ENCODE data around the gene ADARB1. TPM values are rescaled to one million over a fixed set of nuclear protein-coding genes. Genes with fewer than 3 reads are reported as not detected.
A peak's percentile ranks its signal among the peaks of the same experiment; 100 is the strongest.

Gene ADARB1
- polyA plus RNA-seq, 4 donors: 1.1 to 8.3 (median 3.8) TPM

- Histone ChIP-seq H3K27ac (ENCODE audit: low read depth in 1 of 3, low read length in 2 of 3) (no peak overlapping the region), H3K4me3 (ENCODE audit: low read depth in 1 of 3, low read length in 3 of 3) (no peak overlapping the region), H3K9me3 (ENCODE audit: control insufficient read depth in 2 of 2, insufficient read depth in 1 of 2, low read depth in 1 of 2, low read length in 1 of 2) (peaks cover 0 to 5% of the 10 kb centered on the region in 2 donors), H3K4me1 (ENCODE audit: control insufficient read depth in 3 of 3, insufficient read depth in 2 of 3, low read depth in 1 of 3, low read length in 2 of 3) (no peaks in the 10 kb centered on the region), H3K36me3 (ENCODE audit: control insufficient read depth in 3 of 3, insufficient read depth in 2 of 3, low read depth in 1 of 3, low read length in 3 of 3) (no peaks in the 10 kb centered on the region), H3K27me3 (ENCODE audit: control insufficient read depth in 3 of 3, insufficient read depth in 3 of 3, low read length in 3 of 3) (no peaks in the 10 kb centered on the region)
- no peak for DNase-seq
- no peak for FAIRE-seq
- WGBS, 3 donors: 44 to 64% (median 59%) methylated on average over 19 of the region's 19 CpGs
These were observed 23.4 kb upstream of the ADARB1 start for GRCh38 chr21:45050797-45051489.

- Histone ChIP-seq H3K27me3 (ENCODE audit: control insufficient read depth in 3 of 3, insufficient read depth in 3 of 3, low read length in 3 of 3) (no peaks in the 10 kb centered on the region), H3K4me3 (ENCODE audit: low read depth in 1 of 3, low read length in 3 of 3) (no peak overlapping the region), H3K36me3 (ENCODE audit: control insufficient read depth in 3 of 3, insufficient read depth in 2 of 3, low read depth in 1 of 3, low read length in 3 of 3) (no peaks in the 10 kb centered on the region), H3K4me1 (ENCODE audit: control insufficient read depth in 3 of 3, insufficient read depth in 2 of 3, low read depth in 1 of 3, low read length in 2 of 3) (no peaks in the 10 kb centered on the region), H3K27ac (ENCODE audit: low read depth in 1 of 3, low read length in 2 of 3) (no peak overlapping the region), H3K9me3 (ENCODE audit: control insufficient read depth in 2 of 2, insufficient read depth in 1 of 2, low read depth in 1 of 2, low read length in 1 of 2) (no peaks in the 10 kb centered on the region)
- FAIRE-seq (no peak), DNase-seq (no peak)
- WGBS, 3 donors: 79 to 82% (median 80%) methylated on average over 24 of the region's 24 CpGs
These were observed 22.6 kb upstream of the ADARB1 start for GRCh38 chr21:45051580-45052434.

GRCh38 chr21:45052960-45053359 is 21.4 kb upstream of the ADARB1 start:
- no peak overlapping the region for H3K27ac ChIP-seq (ENCODE audit: low read depth in 1 of 3, low read length in 2 of 3)
- H3K4me1 ChIP-seq (ENCODE audit: control insufficient read depth in 3 of 3, insufficient read depth in 2 of 3, low read depth in 1 of 3, low read length in 2 of 3): no peaks in the 10 kb centered on the region
- H3K36me3 ChIP-seq (ENCODE audit: control insufficient read depth in 3 of 3, insufficient read depth in 2 of 3, low read depth in 1 of 3, low read length in 3 of 3): no peaks in the 10 kb centered on the region
- H3K27me3 ChIP-seq (ENCODE audit: control insufficient read depth in 3 of 3, insufficient read depth in 3 of 3, low read length in 3 of 3): no peaks in the 10 kb centered on the region
- H3K4me3 ChIP-seq (ENCODE audit: low read depth in 1 of 3, low read length in 3 of 3): no peak overlapping the region
- DNase-seq: no peak
- 70 to 87% (median 86%) methylated on average over 10 of the region's 10 CpGs for WGBS, 3 donors
- FAIRE-seq: no peak
- no peaks in the 10 kb centered on the region for H3K9me3 ChIP-seq (ENCODE audit: control insufficient read depth in 2 of 2, insufficient read depth in 1 of 2, low read depth in 1 of 2, low read length in 1 of 2)

GRCh38 chr21:45053561-45054226 is 20.7 kb upstream of the ADARB1 start:
- no peaks in the 10 kb centered on the region for H3K36me3 ChIP-seq (ENCODE audit: control insufficient read depth in 3 of 3, insufficient read depth in 2 of 3, low read depth in 1 of 3, low read length in 3 of 3)
- H3K4me1 ChIP-seq (ENCODE audit: control insufficient read depth in 3 of 3, insufficient read depth in 2 of 3, low read depth in 1 of 3, low read length in 2 of 3): no peaks in the 10 kb centered on the region
- no peak for FAIRE-seq
- H3K27me3 ChIP-seq (ENCODE audit: control insufficient read depth in 3 of 3, insufficient read depth in 3 of 3, low read length in 3 of 3): no peaks in the 10 kb centered on the region
- 64 to 75% (median 71%) methylated on average over 8 of the region's 8 CpGs for WGBS, 3 donors
- no peaks in the 10 kb centered on the region for H3K9me3 ChIP-seq (ENCODE audit: control insufficient read depth in 2 of 2, insufficient read depth in 1 of 2, low read depth in 1 of 2, low read length in 1 of 2)
- no peak overlapping the region for H3K4me3 ChIP-seq (ENCODE audit: low read depth in 1 of 3, low read length in 3 of 3)
- no peak for DNase-seq
- H3K27ac ChIP-seq (ENCODE audit: low read depth in 1 of 3, low read length in 2 of 3): no peak overlapping the region

- DNase-seq: no peak
- Histone ChIP-seq H3K36me3 (ENCODE audit: control insufficient read depth in 3 of 3, insufficient read depth in 2 of 3, low read depth in 1 of 3, low read length in 3 of 3) (no peaks in the 10 kb centered on the region), H3K4me1 (ENCODE audit: control insufficient read depth in 3 of 3, insufficient read depth in 2 of 3, low read depth in 1 of 3, low read length in 2 of 3) (no peaks in the 10 kb centered on the region), H3K27me3 (ENCODE audit: control insufficient read depth in 3 of 3, insufficient read depth in 3 of 3, low read length in 3 of 3) (no peaks in the 10 kb centered on the region), H3K9me3 (ENCODE audit: control insufficient read depth in 2 of 2, insufficient read depth in 1 of 2, low read depth in 1 of 2, low read length in 1 of 2) (no peaks in the 10 kb centered on the region), H3K27ac (ENCODE audit: low read depth in 1 of 3, low read length in 2 of 3) (no peak overlapping the region), H3K4me3 (ENCODE audit: low read depth in 1 of 3, low read length in 3 of 3) (no peak overlapping the region)
- no peak for FAIRE-seq
- 54 to 77% (median 57%) methylated on average over 18 of the region's 18 CpGs for WGBS, 3 donors
These were observed 20.0 kb upstream of the ADARB1 start for GRCh38 chr21:45054227-45054926.

GRCh38 chr21:45054927-45055612 is 19.3 kb upstream of the ADARB1 start:
- peak; percentile 20 to 33 for DNase-seq
- H3K4me3 ChIP-seq (ENCODE audit: low read depth in 1 of 3, low read length in 3 of 3): no peak overlapping the region
- 84 to 91% (median 89%) methylated on average over 37 of the region's 37 CpGs for WGBS, 3 donors
- no peaks in the 10 kb centered on the region for H3K36me3 ChIP-seq (ENCODE audit: control insufficient read depth in 3 of 3, insufficient read depth in 2 of 3, low read depth in 1 of 3, low read length in 3 of 3)
- no peak overlapping the region for H3K27ac ChIP-seq (ENCODE audit: low read depth in 1 of 3, low read length in 2 of 3)
- H3K27me3 ChIP-seq (ENCODE audit: control insufficient read depth in 3 of 3, insufficient read depth in 3 of 3, low read length in 3 of 3): no peaks in the 10 kb centered on the region
- no peaks in the 10 kb centered on the region for H3K4me1 ChIP-seq (ENCODE audit: control insufficient read depth in 3 of 3, insufficient read depth in 2 of 3, low read depth in 1 of 3, low read length in 2 of 3)
- no peaks in the 10 kb centered on the region for H3K9me3 ChIP-seq (ENCODE audit: control insufficient read depth in 2 of 2, insufficient read depth in 1 of 2, low read depth in 1 of 2, low read length in 1 of 2)
- FAIRE-seq: no peak

- Histone ChIP-seq H3K9me3 (ENCODE audit: control insufficient read depth in 2 of 2, insufficient read depth in 1 of 2, low read depth in 1 of 2, low read length in 1 of 2) (no peaks in the 10 kb centered on the region), H3K4me1 (ENCODE audit: control insufficient read depth in 3 of 3, insufficient read depth in 2 of 3, low read depth in 1 of 3, low read length in 2 of 3) (no peaks in the 10 kb centered on the region), H3K27ac (ENCODE audit: low read depth in 1 of 3, low read length in 2 of 3) (peak overlapping the region in 1 of 3 donors; percentile 11), H3K36me3 (ENCODE audit: control insufficient read depth in 3 of 3, insufficient read depth in 2 of 3, low read depth in 1 of 3, low read length in 3 of 3) (no peaks in the 10 kb centered on the region), H3K27me3 (ENCODE audit: control insufficient read depth in 3 of 3, insufficient read depth in 3 of 3, low read length in 3 of 3) (no peaks in the 10 kb centered on the region), H3K4me3 (ENCODE audit: low read depth in 1 of 3, low read length in 3 of 3) (no peak overlapping the region)
- DNase-seq (no peak), FAIRE-seq (no peak)
- 68 to 77% (median 72%) methylated on average over 16 of the region's 16 CpGs for WGBS, 3 donors
These were observed 18.5 kb upstream of the ADARB1 start for GRCh38 chr21:45055861-45056260.
